Measurements from ENCODE around the gene RNF212.
A peak's percentile ranks its signal among the peaks of the same experiment; 100 is the strongest.
"Not testable (repeated sequence)": the region's sequence is repeated elsewhere in the genome, so short reads cannot be mapped to it uniquely, and the experiment has no call there.

RNF212 gene

GRCh38 chr4:1050486-1051213 lies 62.7 kb downstream of the RNF212 start:
- TF ChIP-seq CTCF (conservative IDR thresholded peaks at IDR 0.05): no peak

GRCh38 chr4:1049591-1049905 lies 63.8 kb downstream of the RNF212 start:
- H3K27ac ChIP-seq: no peak overlapping the region
- no peak for TF ChIP-seq CTCF (conservative IDR thresholded peaks at IDR 0.05)

More at GRCh38 chr4:1050486-1051213, 62.7 kb downstream of the RNF212 start:
- no peak overlapping the region for H3K27ac ChIP-seq

- no peak for TF ChIP-seq CTCF (conservative IDR thresholded peaks at IDR 0.05)
Observed at GRCh38 chr4:1048773-1049590, 64.4 kb downstream of the RNF212 start.

GRCh38 chr4:1047976-1048772 lies 65.2 kb downstream of the RNF212 start:
- no peak overlapping the region for H3K27ac ChIP-seq
- no peak for TF ChIP-seq CTCF (conservative IDR thresholded peaks at IDR 0.05)

More at GRCh38 chr4:1048773-1049590, 64.4 kb downstream of the RNF212 start:
- H3K27ac ChIP-seq: no peak overlapping the region

GRCh38 chr4:1047106-1047975 lies 66.0 kb downstream of the RNF212 start:
- H3K27ac ChIP-seq: no peak overlapping the region
- no peak for TF ChIP-seq CTCF (conservative IDR thresholded peaks at IDR 0.05)

GRCh38 chr4:1046581-1047011 lies 66.8 kb downstream of the RNF212 start:
- not testable (repeated sequence) for H3K27ac ChIP-seq

GRCh38 chr4:1045595-1046201 lies 67.7 kb downstream of the RNF212 start:
- TF ChIP-seq CTCF (conservative IDR thresholded peaks at IDR 0.05): no peak
- H3K27ac ChIP-seq: peak overlapping the region; percentile 42; the same call in 1 of the 2 replicates

Measured in VCaP (cell line).